Keratinocyte (primary cell): ENCODE measurements around the gene LYL1.

ENCODE experiments used
- CTCF ChIP-seq, 3 experiments: IDR thresholded peaks in 1 of 3; conservative IDR thresholded peaks in 1 of 3; optimal IDR thresholded peaks in 1 of 3; 2 replicates in 2 of 3; 3 replicates in 1 of 3; pipeline versions ENCODE3 to v1.5.1; 2011; ENCODE audit warnings: low read length in 3 of 3, mild to moderate bottlenecking in 3 of 3, moderate library complexity in 2 of 3, control low read depth in 1 of 3, inconsistent platforms in 1 of 3; ENCODE audit not compliant: insufficient read depth in 2 of 3; ENCODE audit errors: extremely low read depth in 1 of 3
- EZH2 ChIP-seq: IDR thresholded peaks from one replicate; pipeline ENCODE4 v1.6.1; 2012; ENCODE audit warnings: inconsistent platforms, mild to moderate bottlenecking, low read length, moderate library complexity

DNA sequence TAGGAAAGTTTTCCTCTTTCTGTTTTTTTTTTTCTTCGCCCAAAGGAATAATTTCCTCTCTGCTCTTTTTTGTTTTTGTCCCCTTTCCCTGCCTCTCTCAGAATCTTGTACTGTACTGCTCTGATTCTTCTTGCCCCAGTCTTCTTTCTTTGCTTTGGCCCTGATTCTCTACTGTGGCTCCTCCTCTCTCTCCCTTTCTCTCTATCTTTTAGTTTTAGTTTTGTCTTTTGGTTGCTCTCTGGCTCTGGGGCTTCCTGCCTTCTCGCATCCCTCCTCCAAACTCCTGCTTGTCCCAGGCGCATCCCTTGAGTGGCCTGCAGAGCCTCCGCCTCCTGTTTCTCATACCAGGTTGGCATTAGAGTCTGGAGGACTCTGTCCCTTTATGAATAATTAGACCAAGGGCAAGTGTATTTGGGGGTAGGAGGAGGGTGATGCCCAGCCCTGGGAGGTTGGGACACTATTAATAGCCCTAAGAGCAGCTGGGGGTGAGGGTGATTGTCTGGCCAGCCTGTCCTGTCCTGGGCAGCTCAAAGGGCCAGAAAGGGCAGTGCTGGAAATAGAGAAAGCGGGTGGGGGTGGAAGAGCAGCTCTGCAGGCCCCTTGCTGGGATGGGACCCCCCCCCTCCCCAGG, 39.1 kb downstream of the LYL1 start:
- TF ChIP-seq CTCF (optimal IDR thresholded peaks at IDR 0.05 in 1 of 3, IDR thresholded peaks at IDR 0.05 in 1 of 3, conservative IDR thresholded peaks at IDR 0.05 in 1 of 3; ENCODE audit: extremely low read depth in 1 of 3, insufficient read depth in 2 of 3, low read length in 3 of 3) (no peak), EZH2 (no peak)
